HG03025 (cell line): ENCODE data around the gene ZNF764.
A peak's percentile ranks its signal among the peaks of the same experiment; 100 is the strongest.
"Not testable (repeated sequence)": the region's sequence is repeated elsewhere in the genome, so short reads cannot be mapped to it uniquely, and the experiment has no call there.

Source experiments
- ATAC-seq: cut with Tn5 transposase; IDR thresholded peaks from one replicate; pipeline ENCODE4 v1.9.1; 2021; ENCODE audit warnings: mild to moderate bottlenecking, moderate library complexity; ENCODE audit not compliant: unreplicated experiment, low FRiP score

Gene ZNF764

GRCh38 chr16:30528799-30529457 lies 29.2 kb downstream of the ZNF764 start:
- no peak for ATAC-seq

DNA sequence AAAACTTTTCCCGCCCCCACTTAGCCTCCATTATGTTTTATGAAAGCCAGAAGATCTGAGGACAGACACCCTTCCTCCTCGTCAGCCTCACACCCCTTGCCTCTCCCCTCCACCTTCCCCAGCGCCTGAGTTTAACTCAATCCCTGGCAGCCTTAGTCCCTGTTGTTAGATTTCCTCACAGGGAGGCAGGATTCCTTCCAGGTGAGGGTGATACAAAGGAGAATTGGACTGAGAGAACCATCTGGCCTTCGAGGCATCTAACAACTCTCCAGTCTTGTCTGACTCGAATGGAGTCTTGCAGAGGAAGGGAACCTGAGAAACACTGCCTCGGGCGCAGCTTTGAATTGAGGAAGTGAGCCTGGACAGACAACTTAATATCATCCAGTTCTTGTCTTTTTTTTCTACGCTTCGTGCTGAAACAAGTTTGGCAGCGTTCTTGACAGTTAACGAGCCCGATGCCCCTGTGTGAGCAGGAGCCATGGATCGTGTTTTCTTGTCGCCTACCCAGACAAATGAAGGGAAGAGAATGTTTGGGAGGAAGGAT lies 30.5 kb downstream of the ZNF764 start:
- ATAC-seq, result no peak

DNA sequence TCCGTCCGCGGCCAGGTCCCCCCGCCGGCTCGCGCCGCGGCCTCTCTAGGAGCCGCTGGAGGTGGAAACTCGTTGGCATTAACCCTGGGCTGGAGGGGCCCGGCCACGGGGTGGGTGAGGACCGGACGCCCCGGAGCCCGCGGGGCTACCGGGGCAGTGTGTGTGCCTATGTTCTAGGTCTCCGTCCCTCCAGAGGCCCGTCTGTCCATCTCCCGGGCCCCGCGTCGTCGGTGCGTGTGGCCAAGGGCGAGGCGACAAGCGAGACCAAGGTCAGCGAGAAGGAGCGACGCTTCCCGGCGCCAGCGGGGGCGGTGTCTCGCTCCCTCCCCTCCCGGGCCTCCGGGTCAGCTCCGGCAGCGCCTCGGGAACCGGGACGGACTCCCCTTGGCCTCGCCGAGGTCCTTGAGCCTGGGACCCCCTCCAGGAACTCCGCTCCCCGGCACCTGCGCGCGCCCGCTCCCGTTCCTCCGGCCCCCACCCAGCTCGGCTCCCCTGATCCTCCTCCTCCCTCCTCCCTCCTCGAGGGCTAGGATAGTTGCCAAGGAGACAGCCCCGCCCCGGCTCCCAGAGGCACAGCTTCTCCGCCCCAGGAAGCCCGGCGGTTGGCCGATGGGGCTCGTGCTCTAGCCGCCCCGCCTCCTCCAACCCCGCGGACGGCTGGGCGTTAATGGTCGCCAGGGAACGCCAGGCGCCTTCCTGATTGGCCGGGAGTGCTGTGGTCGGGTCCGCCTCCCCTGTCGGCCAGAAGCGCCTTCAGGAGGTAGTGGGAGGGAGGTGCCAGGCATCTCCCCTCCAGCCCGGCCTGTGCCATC lies 31.1 kb downstream of the ZNF764 start:
- peak; percentile 71 for ATAC-seq

DNA sequence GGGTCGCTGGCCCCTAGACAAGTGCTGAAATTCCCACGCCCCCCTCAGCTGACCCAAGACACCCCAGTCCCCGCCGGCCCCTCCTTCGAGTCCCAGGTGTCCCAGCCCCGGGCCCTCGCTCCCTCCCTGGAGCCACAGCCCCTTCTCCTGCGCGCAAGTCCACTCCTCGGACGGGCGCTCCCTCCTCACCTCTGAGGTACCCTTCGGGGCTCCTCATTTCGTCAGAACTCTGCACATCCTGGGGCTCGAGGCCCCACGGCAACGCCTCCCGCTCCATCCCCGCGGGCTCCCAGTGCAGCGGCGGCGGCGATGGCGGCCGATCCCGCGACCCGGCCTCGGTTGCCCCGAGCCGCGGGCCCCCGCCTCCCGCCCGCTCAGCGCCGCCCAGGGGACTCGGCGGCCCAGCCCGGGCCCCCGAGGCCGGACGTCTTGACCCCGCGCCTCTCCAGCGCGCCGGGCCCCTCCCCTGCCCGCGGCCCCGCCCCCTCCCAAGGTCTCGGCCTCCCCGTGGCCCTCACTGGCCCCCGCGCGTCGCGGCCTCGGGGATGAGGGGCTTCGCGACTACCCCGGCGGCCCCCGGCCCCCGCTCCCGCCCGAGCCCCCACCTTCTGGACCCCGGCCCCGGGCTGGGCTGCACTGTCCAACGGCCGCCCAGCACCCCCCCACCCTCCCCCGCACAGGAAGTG lies 31.9 kb downstream of the ZNF764 start, which contains the start of gene ZNF768:
Gene ZNF768 (minus strand): TSS at position 430 of the 686 bp plus-strand sequence. CDS start 153 bp downstream, at position 277.
- ATAC-seq, result peak; percentile 19

- no peak for ATAC-seq
These were observed 32.4 kb downstream of the ZNF764 start for GRCh38 chr16:30525844-30526136.

GRCh38 chr16:30524575-30525568 lies 33.3 kb downstream of the ZNF764 start:
- no peak for ATAC-seq

DNA sequence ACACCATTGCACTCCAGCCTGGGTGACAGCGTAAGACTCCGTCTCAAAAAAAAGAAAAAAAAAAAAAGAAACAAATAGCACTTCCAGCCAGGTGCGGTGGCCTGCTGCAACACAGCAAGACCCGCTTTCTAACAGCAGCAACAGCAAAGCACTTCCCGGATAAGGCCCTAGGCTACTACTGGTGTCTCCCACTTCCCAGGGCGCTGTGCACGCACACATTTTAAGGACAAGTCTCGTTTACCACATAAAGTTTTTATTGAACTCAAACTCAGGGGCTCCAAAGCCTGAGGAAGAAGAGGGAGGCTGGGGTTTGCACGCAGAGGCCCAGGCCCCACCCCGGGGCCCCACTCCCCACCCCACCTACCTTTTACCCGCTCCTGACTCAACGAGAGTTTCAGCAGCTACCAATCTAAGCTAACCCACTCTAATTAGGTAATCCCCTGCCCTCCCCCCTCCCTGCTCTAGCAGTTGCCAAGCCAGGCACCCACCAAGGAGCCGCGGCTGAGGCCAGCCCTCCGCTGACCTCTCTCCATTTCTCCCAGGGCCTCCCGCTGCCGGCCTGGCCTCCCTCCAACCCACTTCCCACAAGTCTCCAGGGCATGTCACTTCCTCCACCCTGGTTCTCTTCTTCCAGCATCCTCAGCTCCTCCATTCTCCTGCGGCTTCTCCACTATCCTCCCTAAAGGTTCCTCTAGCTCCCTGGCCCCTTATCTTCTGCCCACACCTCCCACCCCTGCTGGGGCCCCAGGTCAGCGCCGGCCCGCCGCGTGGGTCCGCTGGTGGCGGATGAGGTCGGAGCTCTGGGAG lies 34.2 kb downstream of the ZNF764 start:
- no peak for ATAC-seq

GRCh38 chr16:30522702-30523463 lies 35.3 kb downstream of the ZNF764 start:
- not testable (repeated sequence) for ATAC-seq

GRCh38 chr16:30521873-30522641 lies 36.1 kb downstream of the ZNF764 start:
- ATAC-seq, result no peak

DNA sequence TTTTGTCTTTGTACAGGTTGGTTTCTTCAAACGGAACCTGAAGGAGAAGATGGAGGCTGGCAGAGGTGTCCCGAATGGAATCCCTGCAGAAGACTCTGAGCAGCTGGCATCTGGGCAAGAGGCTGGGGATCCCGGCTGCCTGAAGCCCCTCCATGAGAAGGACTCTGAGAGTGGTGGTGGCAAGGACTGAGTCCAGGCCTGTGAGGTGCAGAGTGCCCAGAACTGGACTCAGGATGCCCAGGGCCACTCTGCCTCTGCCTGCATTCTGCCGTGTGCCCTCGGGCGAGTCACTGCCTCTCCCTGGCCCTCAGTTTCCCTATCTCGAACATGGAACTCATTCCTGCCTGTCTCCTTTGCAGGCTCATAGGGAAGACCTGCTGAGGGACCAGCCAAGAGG lies 36.7 kb downstream of the ZNF764 start:
- ATAC-seq, result no peak

- no peak for ATAC-seq
These were observed 38.8 kb downstream of the ZNF764 start for GRCh38 chr16:30519120-30520049.

- ATAC-seq, result no peak
These were observed 39.6 kb downstream of the ZNF764 start for GRCh38 chr16:30518552-30518951.

DNA sequence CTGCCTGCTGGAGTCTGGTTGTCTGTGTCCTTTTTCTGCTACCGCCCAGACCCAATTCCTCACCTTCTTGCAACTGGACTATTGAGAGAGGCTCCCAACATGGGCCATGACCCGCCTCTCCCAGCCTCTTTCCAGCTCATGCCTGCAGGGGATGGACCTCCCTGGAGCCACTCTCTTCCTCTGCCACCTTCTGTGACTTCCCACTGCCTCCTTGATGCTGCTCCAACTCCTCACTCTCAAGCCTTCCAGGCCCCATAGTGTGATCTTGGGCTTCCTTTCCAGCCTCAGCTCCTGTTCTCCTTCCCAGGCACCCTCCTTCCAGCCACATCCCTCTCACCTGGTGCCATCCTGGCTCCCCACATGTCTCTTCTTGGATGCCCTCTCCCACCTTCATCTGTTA lies 42.9 kb downstream of the ZNF764 start:
- no peak for ATAC-seq

DNA sequence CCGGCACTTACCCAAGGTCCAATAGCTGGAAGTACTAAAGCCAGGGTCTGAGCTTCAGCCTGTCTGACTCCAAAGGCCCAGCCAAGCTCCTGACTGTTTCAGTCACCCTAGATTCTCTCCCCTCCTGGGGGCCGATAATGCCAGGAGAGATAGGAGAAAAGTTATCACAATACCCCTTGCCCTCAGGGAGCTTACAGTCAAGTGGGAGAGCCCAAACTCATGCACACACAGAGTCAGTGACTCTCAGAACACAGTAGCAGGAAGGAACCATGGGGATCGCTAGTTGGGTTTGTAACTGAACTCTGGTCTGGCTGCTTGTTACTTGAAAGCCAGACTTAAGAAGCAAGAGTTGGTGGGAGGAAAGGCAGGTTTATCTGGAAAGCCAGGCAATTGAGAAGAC lies 46.7 kb downstream of the ZNF764 start:
- no peak for ATAC-seq

- ATAC-seq, result no peak
These were observed 47.7 kb downstream of the ZNF764 start for GRCh38 chr16:30510376-30510938.

- no peak for ATAC-seq
These were observed 49.0 kb downstream of the ZNF764 start for GRCh38 chr16:30509081-30509765.
